Liver (tissue), 3 donors: ENCODE data around the gene MCCC1.

Experiments
- EGR1 ChIP-seq, 2 donors: IDR thresholded peaks; 2 replicates each; pipeline ENCODE4 v1.6.1; 2016 to 2018; ENCODE audit warnings: antibody characterized with exemption in 2 of 2, low read depth in 2 of 2
- GABPA ChIP-seq, 2 donors: IDR thresholded peaks in 1 of 2; conservative IDR thresholded peaks in 1 of 2; 2 replicates each; pipeline ENCODE4 v1.6.1; 2016; ENCODE audit warnings: antibody characterized with exemption in 2 of 2, mild to moderate bottlenecking in 1 of 2, moderate library complexity in 1 of 2
- HNF4G ChIP-seq: IDR thresholded peaks from 2 replicates; pipeline ENCODE4 v1.6.1; 2016; ENCODE audit warnings: antibody characterized with exemption
- JUND ChIP-seq, 2 donors: IDR thresholded peaks; 2 replicates each; pipeline ENCODE4 v1.6.1; 2016; ENCODE audit warnings: antibody characterized with exemption in 2 of 2
- REST ChIP-seq: IDR thresholded peaks from 2 replicates; pipeline ENCODE4 v1.6.1; 2016; ENCODE audit warnings: antibody characterized with exemption, mild to moderate bottlenecking
- RXRA ChIP-seq, 2 donors: IDR thresholded peaks; 2 replicates each; pipeline ENCODE4 v1.6.1; 2017 to 2018; ENCODE audit warnings: antibody characterized with exemption in 2 of 2, mild to moderate bottlenecking in 1 of 2
- SP1 ChIP-seq: IDR thresholded peaks from 2 replicates; pipeline ENCODE4 v1.6.1; 2018; ENCODE audit warnings: antibody characterized with exemption, mild to moderate bottlenecking
- TAF1 ChIP-seq: conservative IDR thresholded peaks from 2 replicates; pipeline ENCODE4 v1.6.1; 2016; ENCODE audit warnings: antibody characterized with exemption, mild to moderate bottlenecking
- YY1 ChIP-seq: IDR thresholded peaks from 2 replicates; pipeline ENCODE4 v1.6.1; 2016; ENCODE audit warnings: antibody characterized with exemption, mild to moderate bottlenecking
- TF ChIP-seq, protein P1 (sequence below): fragments of 150-350 bp; IDR thresholded peaks from 2 replicates; pipeline ENCODE4 v1.5.1; 2017; ENCODE audit warnings: improper control_type of control experiment, low read depth, low read length; ENCODE audit not compliant: missing input control
- TF ChIP-seq, protein P2 (sequence below): IDR thresholded peaks from 2 replicates; pipeline ENCODE4 v1.6.1; 2016; ENCODE audit warnings: antibody characterized with exemption
- donor health status: healthy.
- donor health status: healthy.

DNA sequence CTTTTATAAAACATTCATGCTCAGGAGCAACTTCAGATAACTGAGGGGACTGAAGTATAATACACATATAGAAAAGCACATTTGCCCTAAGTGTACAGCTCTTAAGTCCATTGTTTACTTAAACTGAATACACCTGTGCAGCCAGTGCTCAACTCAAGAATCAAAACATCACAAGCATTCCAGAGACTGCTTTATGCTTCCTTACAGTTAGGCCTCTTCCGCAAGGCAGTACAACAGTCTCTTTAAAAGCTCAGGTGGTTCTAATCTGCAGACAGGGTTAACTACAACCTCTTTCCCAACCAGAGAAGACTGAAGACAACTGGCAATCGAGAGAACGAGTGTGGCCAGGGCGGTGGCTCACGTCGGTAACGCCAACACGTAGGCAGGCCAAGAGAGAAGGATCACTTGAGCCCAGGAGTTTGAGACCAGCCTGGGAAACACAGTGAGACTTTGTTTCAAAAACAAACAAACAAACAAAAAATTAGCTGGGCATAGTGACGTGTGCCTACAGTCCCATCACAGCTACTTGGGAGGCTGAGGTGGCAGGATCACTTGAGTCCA, 16.9 kb downstream of the MCCC1 start:
- TF ChIP-seq, protein P1, sequence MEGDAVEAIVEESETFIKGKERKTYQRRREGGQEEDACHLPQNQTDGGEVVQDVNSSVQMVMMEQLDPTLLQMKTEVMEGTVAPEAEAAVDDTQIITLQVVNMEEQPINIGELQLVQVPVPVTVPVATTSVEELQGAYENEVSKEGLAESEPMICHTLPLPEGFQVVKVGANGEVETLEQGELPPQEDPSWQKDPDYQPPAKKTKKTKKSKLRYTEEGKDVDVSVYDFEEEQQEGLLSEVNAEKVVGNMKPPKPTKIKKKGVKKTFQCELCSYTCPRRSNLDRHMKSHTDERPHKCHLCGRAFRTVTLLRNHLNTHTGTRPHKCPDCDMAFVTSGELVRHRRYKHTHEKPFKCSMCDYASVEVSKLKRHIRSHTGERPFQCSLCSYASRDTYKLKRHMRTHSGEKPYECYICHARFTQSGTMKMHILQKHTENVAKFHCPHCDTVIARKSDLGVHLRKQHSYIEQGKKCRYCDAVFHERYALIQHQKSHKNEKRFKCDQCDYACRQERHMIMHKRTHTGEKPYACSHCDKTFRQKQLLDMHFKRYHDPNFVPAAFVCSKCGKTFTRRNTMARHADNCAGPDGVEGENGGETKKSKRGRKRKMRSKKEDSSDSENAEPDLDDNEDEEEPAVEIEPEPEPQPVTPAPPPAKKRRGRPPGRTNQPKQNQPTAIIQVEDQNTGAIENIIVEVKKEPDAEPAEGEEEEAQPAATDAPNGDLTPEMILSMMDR, result no peak
- TF ChIP-seq TAF1, result no peak
- no peak for TF ChIP-seq EGR1 (IDR thresholded peaks at IDR 0.05; ENCODE audit: low read depth in 2 of 2)
- TF ChIP-seq SP1, result no peak
- TF ChIP-seq GABPA (IDR thresholded peaks at IDR 0.05 in 1 of 2, conservative IDR thresholded peaks at IDR 0.05 in 1 of 2), result no peak
- TF ChIP-seq RXRA (IDR thresholded peaks at IDR 0.05), result no peak
- TF ChIP-seq YY1, result no peak
- TF ChIP-seq HNF4G, result no peak
- TF ChIP-seq REST, result no peak
- TF ChIP-seq, protein P2, sequence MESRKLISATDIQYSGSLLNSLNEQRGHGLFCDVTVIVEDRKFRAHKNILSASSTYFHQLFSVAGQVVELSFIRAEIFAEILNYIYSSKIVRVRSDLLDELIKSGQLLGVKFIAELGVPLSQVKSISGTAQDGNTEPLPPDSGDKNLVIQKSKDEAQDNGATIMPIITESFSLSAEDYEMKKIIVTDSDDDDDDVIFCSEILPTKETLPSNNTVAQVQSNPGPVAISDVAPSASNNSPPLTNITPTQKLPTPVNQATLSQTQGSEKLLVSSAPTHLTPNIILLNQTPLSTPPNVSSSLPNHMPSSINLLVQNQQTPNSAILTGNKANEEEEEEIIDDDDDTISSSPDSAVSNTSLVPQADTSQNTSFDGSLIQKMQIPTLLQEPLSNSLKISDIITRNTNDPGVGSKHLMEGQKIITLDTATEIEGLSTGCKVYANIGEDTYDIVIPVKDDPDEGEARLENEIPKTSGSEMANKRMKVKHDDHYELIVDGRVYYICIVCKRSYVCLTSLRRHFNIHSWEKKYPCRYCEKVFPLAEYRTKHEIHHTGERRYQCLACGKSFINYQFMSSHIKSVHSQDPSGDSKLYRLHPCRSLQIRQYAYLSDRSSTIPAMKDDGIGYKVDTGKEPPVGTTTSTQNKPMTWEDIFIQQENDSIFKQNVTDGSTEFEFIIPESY, result no peak
- TF ChIP-seq JUND (IDR thresholded peaks at IDR 0.05), result no peak
